ENCODE measurements around the gene APMAP.
"Not testable (repeated sequence)": the region's sequence is repeated elsewhere in the genome, so short reads cannot be mapped to it uniquely, and the experiment has no call there.

APMAP gene

GRCh38 chr20:25005661-25006060, 13.1 kb upstream of the APMAP start:
- H3K27ac ChIP-seq = no peak overlapping the region
- TF ChIP-seq CTCF (IDR thresholded peaks at IDR 0.05) (no peak), ZFX (IDR thresholded peaks at IDR 0.05; ENCODE audit: borderline replicate concordance) (no peak)

- no peak for TF ChIP-seq ZFX (IDR thresholded peaks at IDR 0.05; ENCODE audit: borderline replicate concordance)
- no peak for TF ChIP-seq CTCF (IDR thresholded peaks at IDR 0.05)
- no peak overlapping the region for H3K27ac ChIP-seq
Observed at GRCh38 chr20:25005220-25005619, 12.7 kb upstream of the APMAP start.

- no peak overlapping the region for H3K27ac ChIP-seq
- TF ChIP-seq ZFX (IDR thresholded peaks at IDR 0.05; ENCODE audit: borderline replicate concordance) (no peak), CTCF (IDR thresholded peaks at IDR 0.05) (no peak)
Observed at GRCh38 chr20:25003002-25003401, 10.5 kb upstream of the APMAP start.

- not testable (repeated sequence) for H3K27ac ChIP-seq
Observed at GRCh38 chr20:25001323-25001722, 8.8 kb upstream of the APMAP start.

GRCh38 chr20:25000268-25000801, 7.8 kb upstream of the APMAP start:
- TF ChIP-seq ZFX (IDR thresholded peaks at IDR 0.05; ENCODE audit: borderline replicate concordance) (no peak), CTCF (IDR thresholded peaks at IDR 0.05) (0 out of 2 replicates have a peak, but pooled peaks have one; percentile 10)
- H3K27ac ChIP-seq = no peak overlapping the region

- H3K27ac ChIP-seq = no peak overlapping the region
- TF ChIP-seq ZFX (IDR thresholded peaks at IDR 0.05; ENCODE audit: borderline replicate concordance) (no peak), CTCF (IDR thresholded peaks at IDR 0.05) (no peak)
Observed at GRCh38 chr20:24999568-24999967, 7.0 kb upstream of the APMAP start.

- TF ChIP-seq ZFX (IDR thresholded peaks at IDR 0.05; ENCODE audit: borderline replicate concordance) = no peak
- no peak for TF ChIP-seq CTCF (IDR thresholded peaks at IDR 0.05)
- H3K27ac ChIP-seq = no peak overlapping the region
Observed at GRCh38 chr20:24998631-24999445, 6.3 kb upstream of the APMAP start.

All from 22Rv1 (cell line).